Esophagus squamous epithelium (tissue), 4 donors: Measurements from ENCODE around the gene C1orf198.

Source experiments
- CTCF ChIP-seq, 6 experiments: fragments of 450-650 bp in 4 of 6; fragments of 200-600 bp in 2 of 6; sonication (generic) in 2 of 6; IDR thresholded peaks; one replicate each; pipeline ENCODE4 v1.5.1; 2016 to 2019; ENCODE audit warnings: antibody characterized with exemption in 6 of 6, mild to moderate bottlenecking in 4 of 6, moderate library complexity in 4 of 6
- POLR2A ChIP-seq, 4 donors: fragments of 450-650 bp; IDR thresholded peaks; one replicate each; pipeline ENCODE4 v1.6.1; 2017; ENCODE audit warnings: antibody characterized with exemption in 4 of 4, mild to moderate bottlenecking in 4 of 4, moderate library complexity in 3 of 4

GRCh38 chr1:230826166-230826875 lies 42.0 kb downstream of the C1orf198 start:
- TF ChIP-seq CTCF (IDR thresholded peaks at IDR 0.05), result no peak
- TF ChIP-seq POLR2A (IDR thresholded peaks at IDR 0.05), result no peak
